ENCODE data around the gene GATAD2A.
A peak's percentile ranks its signal among the peaks of the same experiment; 100 is the strongest.
"Not testable (repeated sequence)": the region's sequence is repeated elsewhere in the genome, so short reads cannot be mapped to it uniquely, and the experiment has no call there.

Gene GATAD2A

GRCh38 chr19:19382118-19382517 lies 23.4 kb upstream of the GATAD2A start:
- TF ChIP-seq CTCF (IDR thresholded peaks at IDR 0.05; ENCODE audit: insufficient read depth, missing control alignments) = no peak
- DNase-seq (ENCODE audit: insufficient read length, low spot score) (no peak), FAIRE-seq (no peak)

- TF ChIP-seq CTCF (IDR thresholded peaks at IDR 0.05; ENCODE audit: insufficient read depth, missing control alignments) = no peak
- no peak for DNase-seq (ENCODE audit: insufficient read length, low spot score)
- no peak for FAIRE-seq
Measured at GRCh38 chr19:19384486-19384885, 21.0 kb upstream of the GATAD2A start.

GRCh38 chr19:19385131-19385895 lies 20.2 kb upstream of the GATAD2A start:
- peak; percentile 69 for DNase-seq (ENCODE audit: insufficient read length, low spot score)
- no peak for TF ChIP-seq CTCF (IDR thresholded peaks at IDR 0.05; ENCODE audit: insufficient read depth, missing control alignments)
- FAIRE-seq = no peak

GRCh38 chr19:19385896-19386869 lies 19.3 kb upstream of the GATAD2A start:
- DNase-seq (ENCODE audit: insufficient read length, low spot score) = no peak
- peak; percentile 12 for TF ChIP-seq CTCF (IDR thresholded peaks at IDR 0.05; ENCODE audit: insufficient read depth, missing control alignments)
- FAIRE-seq = no peak

- DNase-seq (ENCODE audit: insufficient read length, low spot score) (no peak), FAIRE-seq (no peak)
- no peak for TF ChIP-seq CTCF (IDR thresholded peaks at IDR 0.05; ENCODE audit: insufficient read depth, missing control alignments)
Measured at GRCh38 chr19:19387108-19387507, 18.4 kb upstream of the GATAD2A start.

- no peak for TF ChIP-seq CTCF (IDR thresholded peaks at IDR 0.05; ENCODE audit: insufficient read depth, missing control alignments)
- no peak for DNase-seq (ENCODE audit: insufficient read length, low spot score)
- FAIRE-seq = no peak
Measured at GRCh38 chr19:19388568-19389555, 16.6 kb upstream of the GATAD2A start.

- DNase-seq (ENCODE audit: insufficient read length, low spot score); FAIRE-seq: not testable (repeated sequence)
Measured at GRCh38 chr19:19389683-19390082, 15.8 kb upstream of the GATAD2A start.

- FAIRE-seq = not testable (repeated sequence)
Measured at GRCh38 chr19:19394333-19394732, 11.1 kb upstream of the GATAD2A start.

More at GRCh38 chr19:19394333-19394732, 11.1 kb upstream of the GATAD2A start:
- not testable (repeated sequence) for DNase-seq (ENCODE audit: insufficient read length, low spot score)
